Measurements from ENCODE around the gene GTPBP6. TPM values are rescaled to one million over a fixed set of nuclear protein-coding genes. Genes with fewer than 3 reads are reported as not detected.
"Not testable (repeated sequence)": the region's sequence is repeated elsewhere in the genome, so short reads cannot be mapped to it uniquely, and the experiment has no call there.

Gene GTPBP6
- polyA plus RNA-seq, 3 donors = 65.3 to 71.9 (median 65.9) TPM

DNA sequence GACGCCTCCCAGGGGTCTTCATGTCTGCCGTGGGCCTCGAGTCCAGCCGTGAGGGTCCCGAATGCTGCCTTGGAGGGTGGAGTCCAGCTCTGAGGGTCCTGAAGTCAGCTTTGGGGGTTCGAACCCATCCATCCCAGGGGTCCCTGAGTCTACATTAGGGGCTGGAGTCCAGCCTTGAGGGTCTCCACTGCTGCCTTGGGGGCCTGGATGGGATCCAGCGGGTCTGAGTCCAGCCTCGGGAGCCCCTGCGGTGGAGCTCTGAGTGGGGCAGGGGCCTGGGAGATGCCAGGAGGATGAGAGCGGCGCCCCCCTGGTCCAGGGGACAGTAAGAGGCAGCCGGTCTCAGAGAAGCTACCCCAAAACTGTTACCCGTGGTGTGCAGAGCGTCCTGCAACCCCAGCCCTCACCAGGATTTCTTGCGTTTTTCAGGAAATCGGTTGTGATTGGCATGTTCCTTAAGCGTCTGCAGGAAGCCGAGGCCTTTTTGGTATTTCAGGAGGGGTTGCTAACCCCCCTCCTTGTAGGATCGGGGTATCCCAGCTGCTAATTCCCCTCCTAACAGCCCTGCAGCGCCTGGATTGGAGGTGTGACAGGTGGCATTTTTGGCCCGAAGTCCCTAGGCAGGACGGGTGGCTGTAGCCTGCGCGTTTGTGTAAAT lies 1.7 kb upstream of the GTPBP6 start:
- DNase-seq = no peak

DNA sequence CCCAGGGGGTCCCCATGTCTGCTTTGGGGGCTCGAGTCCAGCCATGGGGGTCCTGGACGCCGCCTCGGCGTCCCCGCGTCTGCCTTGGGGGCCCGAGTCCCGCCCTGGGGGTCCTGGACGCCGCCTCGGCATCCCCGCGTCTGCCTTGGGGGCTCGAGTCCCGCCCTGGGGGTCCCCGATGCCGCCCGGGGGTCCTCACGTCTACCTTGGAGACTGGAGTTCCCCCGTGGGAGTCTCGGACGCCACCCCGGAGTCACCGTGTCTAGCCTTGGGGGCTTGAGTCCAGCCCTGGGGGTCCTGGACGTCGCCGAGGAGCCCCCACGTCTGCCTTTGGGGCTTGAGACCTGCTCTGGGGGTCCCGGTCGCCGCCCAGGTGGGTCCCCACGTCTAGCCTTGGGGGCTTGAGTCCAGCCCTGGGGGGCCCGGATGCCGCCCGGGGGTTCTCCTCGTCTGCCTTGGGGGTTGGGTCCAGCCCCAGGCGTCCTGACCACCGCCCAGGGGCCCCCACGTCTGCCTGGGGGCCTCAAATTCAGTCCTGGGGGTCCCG lies 1.1 kb upstream of the GTPBP6 start:
- no peak for DNase-seq

DNA sequence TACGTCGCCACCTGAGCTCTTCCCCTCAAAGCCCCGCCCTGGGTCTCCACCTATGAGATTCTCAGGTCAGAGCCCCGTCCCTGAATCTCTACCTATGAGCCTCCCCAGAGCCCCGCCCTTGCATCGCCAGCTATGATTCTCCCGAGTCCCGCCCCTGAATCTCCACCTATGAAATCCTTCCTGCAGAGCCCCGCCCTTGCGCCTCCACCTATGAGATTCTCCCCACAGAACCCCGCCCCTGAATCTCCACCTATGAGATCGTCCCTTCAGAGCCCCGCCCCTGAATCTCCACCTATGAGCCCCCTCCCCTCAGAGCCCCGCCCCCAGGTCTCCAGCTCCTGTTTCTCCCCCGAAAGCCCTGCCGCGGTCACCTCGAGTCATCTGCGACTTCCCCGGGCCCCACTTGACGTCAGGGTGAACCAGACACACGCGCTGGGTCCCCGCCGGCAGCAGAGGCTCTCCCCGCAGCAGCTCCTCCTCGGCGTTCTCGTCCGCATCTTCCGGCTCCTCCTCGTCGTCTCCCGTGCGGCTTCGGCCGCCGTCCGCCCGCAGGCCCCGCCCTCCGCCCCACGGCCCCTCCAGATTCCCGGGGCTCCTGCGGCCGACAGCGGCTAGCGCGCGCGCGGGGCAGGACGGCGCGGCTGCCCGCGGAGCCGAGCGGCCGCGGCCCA lies 393 bp downstream of the GTPBP6 start:
- peak; percentile 98 for DNase-seq

DNA sequence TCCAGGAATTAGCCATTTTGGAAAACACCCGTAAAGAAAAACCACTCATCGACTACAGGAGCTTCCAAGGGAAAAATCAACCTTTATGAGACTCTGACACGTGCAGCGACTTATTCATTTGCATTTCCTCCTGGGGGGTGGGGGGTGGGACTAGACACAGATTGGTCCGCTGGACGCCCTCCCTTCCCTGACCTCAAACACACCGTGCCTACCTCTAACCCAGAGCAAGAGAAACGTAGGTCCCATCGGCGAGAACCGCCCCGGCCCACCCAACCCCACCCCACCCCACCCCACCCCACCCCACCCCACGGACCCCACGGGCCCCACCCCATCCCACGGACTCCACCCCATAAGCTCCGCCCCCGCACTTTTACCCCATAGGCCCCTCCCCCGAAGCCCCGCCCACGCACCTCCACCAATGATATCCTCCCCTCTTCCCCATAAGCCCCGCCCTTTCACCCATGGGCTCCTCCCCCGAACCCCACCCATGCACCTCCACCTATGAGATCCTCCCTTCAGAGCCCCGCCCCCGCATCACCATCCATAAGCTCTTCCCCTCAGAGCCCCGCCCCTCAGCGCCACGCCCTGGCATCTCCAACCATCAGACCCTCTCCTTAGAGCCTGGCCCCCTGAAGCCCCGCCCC lies 1.1 kb downstream of the GTPBP6 start:
- no peak for DNase-seq

DNA sequence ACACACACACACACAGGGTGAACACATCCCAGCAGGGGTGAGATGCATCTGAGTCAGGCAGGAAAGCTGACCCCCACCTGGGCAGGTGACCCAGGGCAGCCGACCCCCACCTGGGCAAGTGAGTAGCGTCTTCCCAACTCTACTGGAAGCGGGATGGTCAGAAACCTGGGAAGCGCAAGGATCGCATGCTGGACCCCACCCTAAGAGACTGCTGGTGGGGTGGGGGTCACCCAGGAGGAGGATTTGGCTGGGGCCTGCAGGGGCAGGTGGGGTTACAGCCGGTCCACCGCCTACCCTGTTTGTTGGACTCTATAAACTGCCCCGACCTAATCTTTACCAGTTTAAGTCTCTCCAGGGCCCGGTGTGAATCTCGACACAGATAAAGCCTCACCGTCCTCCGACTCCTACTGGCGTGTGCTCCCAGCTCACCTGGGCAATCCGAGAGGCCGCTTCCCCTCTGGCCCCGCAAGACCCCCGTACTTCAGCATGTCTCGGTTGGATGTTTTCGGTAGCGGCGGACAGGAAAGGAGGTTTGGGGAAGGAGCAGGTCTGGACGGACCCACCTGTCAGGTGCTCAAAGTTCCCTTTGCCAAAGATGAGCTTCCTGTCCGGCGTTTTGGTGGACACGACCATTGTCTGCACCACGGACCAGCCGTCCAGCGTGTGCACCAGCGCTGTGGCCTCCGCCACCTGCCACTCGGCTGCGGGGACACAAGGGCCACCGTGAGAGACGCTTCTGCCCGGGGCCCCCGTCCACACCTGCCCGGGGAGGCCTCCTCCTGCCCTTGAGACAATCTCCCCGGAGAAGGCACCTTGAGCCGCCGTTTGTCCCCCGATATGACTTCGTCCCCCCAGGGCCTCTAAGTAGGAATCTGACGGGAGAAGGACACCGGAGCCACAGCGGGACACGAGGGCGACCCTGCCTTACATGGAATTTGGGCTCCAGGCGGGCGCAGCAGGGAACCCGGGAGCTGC lies 2.0 kb downstream of the GTPBP6 start:
- DNase-seq = no peak

DNA sequence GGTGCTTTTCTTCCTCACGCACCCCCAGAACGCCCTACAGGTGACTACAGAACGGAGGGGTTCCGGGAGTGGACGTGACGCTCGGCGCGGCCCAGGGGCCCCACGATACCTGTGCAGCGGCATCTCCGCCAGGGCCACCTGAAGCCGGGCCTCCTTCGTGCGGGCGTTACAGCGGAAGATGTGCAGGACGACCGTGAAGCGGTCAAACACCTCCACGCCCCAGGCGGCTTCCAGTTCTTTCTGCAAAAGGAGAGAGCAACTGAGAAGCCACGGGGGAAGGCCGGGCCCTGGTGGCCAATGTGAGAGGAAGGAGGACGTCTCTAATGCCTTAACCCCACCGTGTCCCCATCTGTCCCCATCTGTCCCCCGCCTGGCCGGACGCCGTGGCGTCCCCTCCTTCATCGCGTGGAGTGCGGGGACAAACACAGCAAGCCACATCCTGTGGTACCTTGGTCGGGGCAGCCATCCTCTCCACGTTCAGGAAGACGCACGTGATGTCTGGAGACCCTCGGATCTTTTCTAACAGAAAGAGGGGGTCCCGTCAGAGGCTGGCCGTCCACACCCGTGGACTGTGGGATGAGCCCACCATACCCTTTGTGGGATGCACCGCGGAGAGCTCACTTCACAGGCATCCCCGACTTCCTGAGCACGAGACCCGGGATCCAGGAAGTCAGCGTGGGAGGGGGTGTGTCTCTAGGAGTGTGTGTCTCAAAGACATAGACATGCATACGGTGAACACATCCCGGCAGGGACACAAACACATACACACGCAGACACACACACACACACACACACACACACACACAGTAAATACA lies 3.6 kb downstream of the GTPBP6 start:
- no peak for DNase-seq

DNA sequence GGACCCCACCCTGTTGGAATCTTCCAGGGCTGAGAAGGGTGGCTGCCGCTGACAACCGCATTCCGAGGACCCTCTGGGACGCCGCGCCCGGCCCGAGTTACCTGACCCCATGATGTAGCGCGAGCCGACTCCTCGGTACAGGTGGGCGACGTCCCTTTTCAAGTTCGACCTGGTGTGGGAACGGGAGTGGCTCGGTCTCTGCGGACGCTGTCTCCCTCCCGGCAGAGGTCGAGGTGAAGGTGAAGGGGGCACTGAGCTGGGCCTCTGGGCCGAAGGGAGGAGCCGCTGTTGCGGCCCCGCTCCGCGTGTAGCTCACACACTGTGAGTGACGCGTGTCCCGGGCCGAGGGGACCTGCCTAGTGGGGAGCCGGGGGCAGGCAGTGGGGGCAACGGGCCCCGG lies 4.5 kb downstream of the GTPBP6 start:
- DNase-seq = no peak

DNA sequence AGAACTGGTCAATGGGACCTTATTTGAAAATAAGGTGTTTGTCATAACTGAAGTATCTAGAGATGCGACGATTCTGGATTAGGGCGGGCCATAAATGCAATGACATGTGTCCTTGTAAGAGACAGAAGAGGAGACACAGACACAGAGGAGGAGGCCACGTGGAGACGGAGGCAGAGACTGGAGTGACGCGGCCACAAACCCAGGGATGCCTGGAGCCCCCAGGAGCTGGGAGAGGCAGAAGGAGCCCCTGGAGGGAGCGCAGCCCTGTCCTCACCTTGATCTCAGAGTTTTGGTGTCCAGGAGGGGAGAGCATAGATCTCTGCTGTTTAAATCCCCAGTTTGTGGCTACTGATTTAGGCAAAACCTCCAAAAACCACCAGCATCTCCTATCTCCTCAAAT lies 5.0 kb downstream of the GTPBP6 start:
- DNase-seq = no peak

DNA sequence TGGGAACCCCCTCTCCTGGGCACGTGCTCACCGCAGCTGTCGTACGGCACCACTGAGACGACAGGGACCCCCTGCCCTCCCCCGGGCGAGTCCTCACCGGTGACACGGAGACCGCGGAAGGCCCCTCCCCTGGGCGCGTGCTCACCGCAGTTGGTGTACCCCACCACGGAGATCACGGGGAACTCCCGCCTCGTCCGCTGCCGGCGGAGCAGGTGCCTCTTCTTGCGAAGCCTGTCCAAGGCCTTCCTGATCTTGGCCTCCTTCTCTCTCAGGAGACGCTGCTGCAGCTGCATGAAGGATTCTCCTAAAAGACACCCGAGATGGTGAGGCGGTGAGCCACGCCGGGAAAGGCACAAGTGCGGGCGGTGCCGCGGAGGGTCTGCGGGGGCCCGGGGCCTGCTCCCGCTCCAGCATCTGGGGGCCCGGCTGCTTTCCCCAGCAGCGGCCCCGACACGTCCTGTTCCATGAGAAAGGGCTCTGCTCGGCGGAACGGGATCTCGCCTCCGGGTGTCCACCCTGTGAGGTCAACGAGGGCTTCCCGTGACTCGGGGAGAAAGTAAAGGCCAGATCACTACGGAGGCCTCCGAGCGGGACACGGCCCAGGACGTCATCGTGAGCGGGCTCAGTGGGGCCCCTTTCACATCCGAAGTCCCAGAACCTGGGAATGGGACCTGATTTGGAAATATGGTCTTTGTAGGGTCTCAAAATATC lies 5.8 kb downstream of the GTPBP6 start:
- no peak for DNase-seq

DNA sequence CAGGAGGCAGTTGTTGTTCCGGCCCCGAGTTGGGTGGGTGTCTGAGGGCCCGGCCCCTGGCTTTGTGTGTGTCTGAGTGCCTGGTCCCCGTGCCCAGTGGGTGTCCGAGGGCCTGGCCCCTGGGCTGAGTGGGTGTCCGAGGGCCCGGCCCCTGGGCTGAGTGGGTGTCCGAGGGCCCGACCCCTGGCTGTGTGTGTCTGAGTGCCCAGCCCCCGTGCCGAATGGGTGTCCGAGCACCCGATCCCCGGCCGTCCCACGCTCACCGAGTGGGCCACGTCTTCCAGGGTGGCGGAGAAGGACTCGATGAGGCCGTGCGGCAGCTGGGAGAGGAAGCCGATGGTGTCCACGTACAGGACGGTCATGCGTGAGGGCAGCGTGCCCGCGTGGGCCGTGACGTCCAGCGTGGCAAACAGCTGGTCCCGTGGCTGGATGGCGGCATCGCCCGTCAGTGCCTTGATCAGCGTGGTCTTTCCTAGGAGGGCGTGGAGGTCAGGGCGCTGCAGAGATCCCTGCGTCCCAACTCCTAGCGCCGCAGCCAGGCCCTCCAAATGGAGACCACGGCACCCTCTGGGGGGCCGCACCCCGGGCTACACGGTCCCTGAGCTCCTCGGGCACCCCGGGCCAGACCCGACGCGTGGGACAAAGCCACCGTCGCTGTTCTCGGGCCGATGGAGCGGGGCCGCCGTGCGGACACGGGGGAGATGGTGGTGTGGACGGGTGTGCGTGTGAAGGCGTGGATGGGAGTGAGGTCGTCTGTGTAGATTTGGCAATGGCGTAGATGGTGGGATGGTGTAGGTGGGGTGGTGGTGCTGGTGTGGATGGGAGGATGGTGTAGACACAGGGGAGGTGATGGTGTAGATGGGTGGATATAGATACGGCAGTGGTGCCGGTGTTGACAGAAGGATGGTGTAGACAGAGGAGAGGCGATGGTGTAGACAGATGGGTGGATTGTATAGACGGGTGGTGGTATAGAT lies 7.2 kb downstream of the GTPBP6 start:
- DNase-seq = no peak

DNA sequence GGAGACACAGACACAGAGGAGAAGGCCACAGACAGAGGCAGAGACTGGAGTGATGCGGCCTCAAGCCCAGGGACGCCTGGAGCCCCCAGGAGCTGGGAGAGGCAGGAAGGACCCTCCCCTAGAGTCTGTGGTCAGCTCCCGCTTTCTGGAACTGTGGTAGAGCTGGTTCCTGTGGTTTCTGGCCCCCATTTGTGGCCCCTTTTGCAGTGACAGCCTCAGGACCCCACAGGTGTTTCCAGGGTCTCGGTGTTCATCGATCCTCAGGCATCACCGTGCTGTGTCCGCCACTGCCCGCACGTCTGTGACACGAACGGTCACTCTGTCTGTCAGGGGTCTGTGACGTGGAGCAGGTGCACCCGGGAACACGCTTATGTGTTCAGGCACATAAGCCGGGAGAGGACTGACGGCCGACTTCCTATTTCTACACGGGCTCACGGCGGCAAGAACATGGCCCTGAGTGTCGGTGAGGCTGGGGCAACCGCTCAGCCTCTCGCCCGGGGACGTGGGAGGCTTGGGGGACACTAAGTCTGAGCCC lies 7.9 kb downstream of the GTPBP6 start:
- no peak for DNase-seq

DNA sequence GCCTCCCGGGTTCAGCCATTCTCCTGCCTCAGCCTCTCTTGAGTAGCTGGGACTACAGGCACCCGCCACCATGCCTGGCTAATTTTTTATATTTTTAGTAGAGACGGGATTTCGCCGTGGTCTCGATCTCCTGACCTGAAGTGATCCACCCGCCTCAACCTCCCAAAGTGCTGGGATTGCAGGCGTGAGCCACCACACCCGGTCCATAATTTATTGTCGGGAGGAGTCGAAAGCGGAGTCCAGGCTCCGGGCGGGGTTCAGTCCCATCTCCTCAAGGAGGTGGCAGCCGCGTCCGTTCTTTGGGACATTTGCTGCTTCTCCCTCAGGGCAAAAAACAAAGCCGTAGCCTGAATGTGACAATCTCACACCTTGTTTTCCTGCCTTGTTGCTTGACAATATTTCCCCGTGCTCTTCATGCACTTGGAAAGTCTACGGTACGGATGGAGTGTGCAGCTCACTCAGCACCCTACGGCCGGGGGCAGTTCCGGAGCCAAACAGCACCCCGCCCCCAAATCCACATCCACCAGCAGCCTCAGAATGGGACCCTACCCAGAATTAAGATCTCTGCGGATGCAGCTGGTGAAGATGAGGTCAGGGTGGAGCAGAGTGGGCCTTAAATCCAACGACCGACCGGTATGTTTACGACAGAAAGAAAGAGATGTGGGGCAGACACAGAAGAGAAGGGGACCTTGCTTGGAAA lies 9.6 kb downstream of the GTPBP6 start:
- no peak for DNase-seq

DNA sequence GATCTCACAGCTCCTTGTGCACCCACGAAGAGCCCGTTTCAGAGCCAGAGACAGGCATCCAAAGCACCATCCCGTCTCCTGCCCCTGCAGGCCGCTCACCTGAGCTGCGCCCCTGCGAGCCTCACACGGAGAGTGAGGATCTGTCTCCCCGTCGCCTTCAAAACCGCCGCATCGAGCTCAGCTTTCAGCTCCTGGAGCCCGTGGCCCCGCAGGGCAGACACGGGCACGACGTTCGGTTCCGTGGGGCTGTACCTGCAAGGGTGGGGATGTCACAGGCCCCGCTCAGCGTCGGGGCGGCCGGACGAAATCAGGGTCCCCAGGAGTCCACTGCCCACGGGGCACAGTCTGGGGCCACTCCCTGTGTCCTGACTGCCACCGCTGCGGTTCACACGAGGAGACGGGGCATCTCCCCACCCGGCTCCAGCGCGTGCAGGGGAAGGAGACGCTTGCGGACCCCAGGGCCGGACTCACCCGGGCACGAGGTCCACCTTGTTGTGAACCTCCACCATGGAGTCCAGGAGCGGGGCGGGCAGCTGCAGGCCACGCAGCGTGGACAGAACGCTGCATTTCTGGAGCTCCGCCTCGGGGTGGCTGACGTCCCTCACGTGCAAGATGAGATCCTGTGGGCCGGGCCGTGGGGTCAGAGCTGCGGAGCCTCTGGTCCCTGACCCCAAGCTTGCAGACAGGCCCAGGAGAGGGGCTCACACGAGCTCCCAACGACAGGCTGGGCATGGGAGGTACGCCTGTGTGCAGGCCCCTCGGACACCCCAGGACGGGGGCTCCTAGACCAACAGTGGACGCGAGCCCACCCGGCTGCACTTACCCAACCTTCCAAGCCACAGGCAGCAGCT lies 11.1 kb downstream of the GTPBP6 start:
- DNase-seq = no peak

DNA sequence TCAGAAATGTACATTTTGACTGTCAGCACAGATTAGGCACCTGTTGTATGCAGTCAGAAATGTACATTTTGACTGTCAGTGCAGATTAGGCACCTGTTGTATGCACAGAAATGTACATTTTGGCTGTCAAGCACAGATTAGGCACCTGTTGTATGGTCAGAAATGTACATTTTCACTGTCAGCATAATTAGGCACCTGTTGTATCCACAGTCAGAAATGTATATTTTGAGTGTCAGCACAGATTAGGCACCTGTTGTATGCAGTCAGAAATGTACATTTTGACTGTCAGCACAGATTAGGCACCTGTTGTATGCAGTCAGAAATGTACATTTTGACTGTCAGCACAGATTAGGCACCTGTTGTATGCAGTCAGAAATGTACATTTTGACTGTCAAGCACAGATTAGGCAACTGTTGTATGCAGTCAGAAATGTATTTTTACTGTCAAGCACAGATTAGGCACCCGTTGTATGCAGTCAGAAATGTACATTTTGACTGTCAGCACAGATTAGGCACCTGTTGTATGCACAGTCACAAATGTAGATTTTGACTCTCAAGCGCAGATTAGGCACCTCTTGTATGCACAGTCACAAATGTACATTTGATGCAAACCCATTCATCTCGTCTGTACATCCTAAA lies 11.9 kb downstream of the GTPBP6 start:
- DNase-seq = not testable (repeated sequence)

DNA sequence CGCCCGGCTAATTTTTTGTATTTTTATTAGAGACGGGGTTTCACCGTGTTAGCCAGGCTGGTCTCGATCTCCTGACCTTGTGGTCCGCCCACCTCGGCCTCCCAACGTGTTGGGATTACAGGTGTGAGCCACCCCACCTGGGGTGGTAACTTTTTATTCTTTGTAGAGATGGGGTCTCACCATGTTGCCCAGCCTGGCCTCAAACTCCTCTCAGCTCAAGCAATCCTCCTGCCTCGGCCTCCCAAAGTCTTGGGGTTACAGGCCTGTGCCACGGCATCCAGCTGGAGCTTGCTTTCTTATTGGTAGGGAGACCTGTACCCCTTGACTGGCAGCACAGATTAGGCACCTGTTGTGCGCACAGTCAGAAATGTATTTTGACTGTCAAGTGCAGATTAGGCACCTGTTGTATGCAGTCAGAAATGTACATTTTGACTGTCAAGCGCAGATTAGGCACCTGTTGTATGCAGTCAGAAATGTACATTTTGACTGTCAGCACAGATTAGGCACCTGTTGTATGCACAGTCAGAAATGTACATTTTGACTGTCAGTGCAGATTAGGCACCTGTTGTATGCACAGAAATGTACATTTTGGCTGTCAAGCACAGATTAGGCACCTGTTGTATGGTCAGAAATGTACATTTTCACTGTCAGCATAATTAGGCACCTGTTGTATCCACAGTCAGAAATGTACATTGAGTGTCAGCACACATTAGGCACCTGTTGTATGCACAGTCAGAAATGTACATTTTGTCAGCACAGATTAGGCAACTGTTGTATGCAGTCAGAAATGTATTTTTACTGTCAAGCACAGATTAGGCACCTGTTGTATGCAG lies 12.6 kb downstream of the GTPBP6 start:
- DNase-seq = not testable (repeated sequence)

DNA sequence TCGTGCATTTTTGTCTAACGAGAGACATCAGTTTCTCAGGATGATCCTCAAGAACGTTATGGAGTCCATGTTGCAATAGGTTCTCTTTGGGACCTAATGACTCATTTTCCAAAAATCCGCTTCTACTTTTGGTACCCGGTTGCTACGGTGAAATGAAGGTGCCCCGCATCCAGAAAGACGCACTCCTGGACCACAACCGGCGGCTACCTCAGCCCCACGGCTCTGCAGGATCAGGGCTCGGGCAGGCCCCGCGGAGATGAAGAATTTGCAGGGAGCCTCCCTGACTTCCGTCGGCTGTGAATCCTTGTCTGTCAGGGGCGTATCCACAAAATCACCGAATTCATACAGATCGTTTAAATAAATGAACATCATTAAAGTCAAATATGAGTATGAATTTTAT lies 15.6 kb downstream of the GTPBP6 start:
- no peak for DNase-seq

Data from renal pelvis (tissue), 4 donors.